SJCRH30 (cell line): ENCODE results near the gene KIF25. TPM values are rescaled to one million over a fixed set of nuclear protein-coding genes. Genes with fewer than 3 reads are reported as not detected.
"Not testable (repeated sequence)": the region's sequence is repeated elsewhere in the genome, so short reads cannot be mapped to it uniquely, and the experiment has no call there.

Experiments used
- DNase-seq, 2 experiments: peaks; one replicate each; pipeline ENCODE4 v3.0.0-alpha.2; 2015 to 2020
- H3K27ac ChIP-seq: fragments of 250-450 bp; sonication (Bioruptor Pico); 2 replicates; pipeline ENCODE4 v1.5.1; 2020; ENCODE audit warnings: mild to moderate bottlenecking, moderate library complexity
- H3K27me3 ChIP-seq: fragments of 250-450 bp; sonication (Bioruptor Pico); 2 replicates; pipeline ENCODE4 v1.5.1; 2020; ENCODE audit warnings: mild to moderate bottlenecking, moderate library complexity
- H3K36me3 ChIP-seq: fragments of 250-450 bp; sonication (Bioruptor Pico); 2 replicates; pipeline ENCODE4 v1.5.1; 2020; ENCODE audit warnings: mild to moderate bottlenecking, moderate library complexity
- H3K4me1 ChIP-seq: fragments of 250-450 bp; sonication (Bioruptor Pico); 2 replicates; pipeline ENCODE4 v1.5.1; 2020; ENCODE audit warnings: mild to moderate bottlenecking, moderate library complexity
- H3K4me3 ChIP-seq: fragments of 250-450 bp; sonication (Bioruptor Pico); 2 replicates; pipeline ENCODE4 v1.5.1; 2020; ENCODE audit warnings: mild to moderate bottlenecking, moderate library complexity
- H3K9me3 ChIP-seq: fragments of 250-450 bp; sonication (Bioruptor Pico); replicated peaks from 2 replicates; pipeline ENCODE4 v1.5.1; 2020; ENCODE audit warnings: mild to moderate bottlenecking, moderate library complexity
- total RNA-seq: library from RNA; depleted of rRNA; stranded (reverse); fragments of >200 nt; shearing (Covaris generic); gene quantifications from 2 replicates; pipeline ENCODE4 v1.2.3, GENCODE V29; 2014

KIF25 gene
- total RNA-seq, 1 experiment from 2014 or later: 0.51 TPM

GRCh38 chr6:168073937-168074730 is 76.7 kb downstream of the KIF25 start:
- no peak for DNase-seq
- Histone ChIP-seq H3K4me3 (no peak overlapping the region), H3K27ac (no peak overlapping the region), H3K9me3 (no peaks in the 10 kb centered on the region), H3K36me3 (no peaks in the 10 kb centered on the region), H3K27me3 (peaks cover 8% of the 10 kb centered on the region; the same call in 1 of the 2 replicates), H3K4me1 (no peaks in the 10 kb centered on the region)

GRCh38 chr6:168075216-168075615 is 77.7 kb downstream of the KIF25 start:
- H3K4me1 ChIP-seq: no peaks in the 10 kb centered on the region
- no peak overlapping the region for H3K27ac ChIP-seq
- no peak overlapping the region for H3K4me3 ChIP-seq
- H3K27me3 ChIP-seq: peaks cover 17% of the 10 kb centered on the region
- no peaks in the 10 kb centered on the region for H3K9me3 ChIP-seq
- no peaks in the 10 kb centered on the region for H3K36me3 ChIP-seq
- no peak for DNase-seq

- Histone ChIP-seq H3K27ac (no peak overlapping the region), H3K4me3 (no peak overlapping the region), H3K27me3 (peaks cover 17% of the 10 kb centered on the region), H3K9me3 (no peaks in the 10 kb centered on the region), H3K36me3 (no peaks in the 10 kb centered on the region), H3K4me1 (no peaks in the 10 kb centered on the region)
- DNase-seq: no peak
Observed at GRCh38 chr6:168075787-168076202, 78.3 kb downstream of the KIF25 start.

- not testable (repeated sequence) for DNase-seq, H3K9me3 ChIP-seq, H3K4me3 ChIP-seq, H3K4me1 ChIP-seq, H3K27ac ChIP-seq, H3K36me3 ChIP-seq
- H3K27me3 ChIP-seq: peaks cover 10% of the 10 kb centered on the region
Observed at GRCh38 chr6:168077401-168077800, 79.9 kb downstream of the KIF25 start.

- DNase-seq: no peak
- Histone ChIP-seq H3K9me3 (no peaks in the 10 kb centered on the region), H3K27me3 (peaks cover 13% of the 10 kb centered on the region), H3K4me3 (no peak overlapping the region), H3K27ac (no peak overlapping the region), H3K4me1 (no peaks in the 10 kb centered on the region), H3K36me3 (no peaks in the 10 kb centered on the region)
Observed at GRCh38 chr6:168078175-168078942, 80.9 kb downstream of the KIF25 start.

GRCh38 chr6:168078943-168079405 is 81.5 kb downstream of the KIF25 start, which contains the start of gene FRMD1:
TSS of gene FRMD1 (minus strand) at chr6:168079212. CDS start at chr6:168079094, 118 bp downstream.
- H3K9me3 ChIP-seq: no peaks in the 10 kb centered on the region
- H3K4me1 ChIP-seq: no peaks in the 10 kb centered on the region
- no peak within 1 kb of the TSS for H3K27ac ChIP-seq
- no peaks in the 10 kb centered on the region for H3K36me3 ChIP-seq
- H3K4me3 ChIP-seq: no peak within 1 kb of the TSS
- no peak for DNase-seq
- peaks cover 19% of the 10 kb centered on the region for H3K27me3 ChIP-seq

- Histone ChIP-seq H3K27ac (no peak overlapping the region), H3K36me3 (no peaks in the 10 kb centered on the region), H3K4me3 (no peak overlapping the region), H3K9me3 (no peaks in the 10 kb centered on the region), H3K4me1 (no peaks in the 10 kb centered on the region), H3K27me3 (peaks cover 21% of the 10 kb centered on the region)
- no peak for DNase-seq
Observed at GRCh38 chr6:168080393-168081077, 83.1 kb downstream of the KIF25 start.

GRCh38 chr6:168081858-168082546 is 84.5 kb downstream of the KIF25 start:
- no peak overlapping the region for H3K27ac ChIP-seq
- H3K27me3 ChIP-seq: peaks cover 21% of the 10 kb centered on the region
- H3K9me3 ChIP-seq: no peaks in the 10 kb centered on the region
- no peak for DNase-seq
- no peaks in the 10 kb centered on the region for H3K36me3 ChIP-seq
- H3K4me3 ChIP-seq: no peak overlapping the region
- no peaks in the 10 kb centered on the region for H3K4me1 ChIP-seq

- no peaks in the 10 kb centered on the region for H3K9me3 ChIP-seq
- no peak overlapping the region for H3K4me3 ChIP-seq
- no peaks in the 10 kb centered on the region for H3K36me3 ChIP-seq
- DNase-seq: no peak
- no peak overlapping the region for H3K27ac ChIP-seq
- peaks cover 21% of the 10 kb centered on the region for H3K27me3 ChIP-seq
- no peaks in the 10 kb centered on the region; the same call in 1 of the 2 replicates for H3K4me1 ChIP-seq
Observed at GRCh38 chr6:168082860-168083513, 85.5 kb downstream of the KIF25 start.

GRCh38 chr6:168083514-168083885 is 86.0 kb downstream of the KIF25 start:
- no peaks in the 10 kb centered on the region for H3K9me3 ChIP-seq
- DNase-seq: no peak
- H3K27ac ChIP-seq: no peak overlapping the region
- no peaks in the 10 kb centered on the region for H3K36me3 ChIP-seq
- peaks cover 21% of the 10 kb centered on the region for H3K27me3 ChIP-seq
- H3K4me1 ChIP-seq: peaks cover 1% of the 10 kb centered on the region; the same call in 1 of the 2 replicates
- H3K4me3 ChIP-seq: no peak overlapping the region

GRCh38 chr6:168084465-168085160 is 87.1 kb downstream of the KIF25 start:
- DNase-seq: no peak
- H3K27ac ChIP-seq: no peak overlapping the region
- H3K9me3 ChIP-seq: no peaks in the 10 kb centered on the region
- H3K4me3 ChIP-seq: no peak overlapping the region
- H3K4me1 ChIP-seq: peaks cover 6% of the 10 kb centered on the region; the same call in 1 of the 2 replicates
- peaks cover 21% of the 10 kb centered on the region for H3K27me3 ChIP-seq
- H3K36me3 ChIP-seq: no peaks in the 10 kb centered on the region

GRCh38 chr6:168086066-168086465 is 88.6 kb downstream of the KIF25 start:
- no peak overlapping the region for H3K27ac ChIP-seq
- no peaks in the 10 kb centered on the region for H3K9me3 ChIP-seq
- H3K36me3 ChIP-seq: no peaks in the 10 kb centered on the region
- peaks cover 6% of the 10 kb centered on the region; the same call in 1 of the 2 replicates for H3K4me1 ChIP-seq
- DNase-seq: no peak
- no peak overlapping the region for H3K4me3 ChIP-seq
- peaks cover 19% of the 10 kb centered on the region for H3K27me3 ChIP-seq

GRCh38 chr6:168086616-168087015 is 89.1 kb downstream of the KIF25 start:
- Histone ChIP-seq H3K36me3 (no peaks in the 10 kb centered on the region), H3K27me3 (peaks cover 19% of the 10 kb centered on the region), H3K9me3 (no peaks in the 10 kb centered on the region), H3K4me3 (no peak overlapping the region), H3K4me1 (peaks cover 6% of the 10 kb centered on the region; the same call in 1 of the 2 replicates), H3K27ac (no peak overlapping the region)
- DNase-seq: no peak
